BLaER1 treated with 17β-estradiol and CSF1 and Interleukin-3, amounts not matched to agents 10 nM and 100 nM (cell line): ENCODE results near the gene CFAP251.
"Not testable (repeated sequence)": the region's sequence is repeated elsewhere in the genome, so short reads cannot be mapped to it uniquely, and the experiment has no call there.

ENCODE experiments used
- H3K27ac ChIP-seq, 11 experiments: shearing (Covaris generic); formaldehyde crosslinking; 2 replicates each; pipeline ENCODE4 v1.8.1; 2022
- H3K27me3 ChIP-seq, 11 experiments: shearing (Covaris generic); formaldehyde crosslinking; 2 replicates each; pipeline ENCODE4 v1.8.1; 2022
- H3K36me3 ChIP-seq, 11 experiments: shearing (Covaris generic); formaldehyde crosslinking; 2 replicates each; pipeline ENCODE4 v1.8.1; 2022
- H3K4me1 ChIP-seq, 10 experiments: shearing (Covaris generic); formaldehyde crosslinking; 2 replicates each; pipeline ENCODE4 v1.8.1; 2022
- H3K4me2 ChIP-seq, 11 experiments: shearing (Covaris generic); formaldehyde crosslinking; 2 replicates each; pipeline ENCODE4 v1.8.1; 2022
- H3K4me3 ChIP-seq, 10 experiments: shearing (Covaris generic); formaldehyde crosslinking; 2 replicates each; pipeline ENCODE4 v1.8.1; 2022
- H3K9ac ChIP-seq, 11 experiments: shearing (Covaris generic); formaldehyde crosslinking; 2 replicates each; pipeline ENCODE4 v1.8.1; 2022
- H3K9me3 ChIP-seq, 11 experiments: shearing (Covaris generic); formaldehyde crosslinking; replicated peaks in 1 of 11; 2 replicates each; pipeline ENCODE4 v1.8.1; 2022
- H4K20me1 ChIP-seq, 11 experiments: shearing (Covaris generic); formaldehyde crosslinking; 2 replicates each; pipeline ENCODE4 v1.8.1; 2022
- Cebpa-rat ChIP-seq, 11 experiments: shearing (Covaris generic); IDR thresholded peaks; 2 replicates each; pipeline ENCODE4 v1.8.1; 2022

The CFAP251 gene

DNA sequence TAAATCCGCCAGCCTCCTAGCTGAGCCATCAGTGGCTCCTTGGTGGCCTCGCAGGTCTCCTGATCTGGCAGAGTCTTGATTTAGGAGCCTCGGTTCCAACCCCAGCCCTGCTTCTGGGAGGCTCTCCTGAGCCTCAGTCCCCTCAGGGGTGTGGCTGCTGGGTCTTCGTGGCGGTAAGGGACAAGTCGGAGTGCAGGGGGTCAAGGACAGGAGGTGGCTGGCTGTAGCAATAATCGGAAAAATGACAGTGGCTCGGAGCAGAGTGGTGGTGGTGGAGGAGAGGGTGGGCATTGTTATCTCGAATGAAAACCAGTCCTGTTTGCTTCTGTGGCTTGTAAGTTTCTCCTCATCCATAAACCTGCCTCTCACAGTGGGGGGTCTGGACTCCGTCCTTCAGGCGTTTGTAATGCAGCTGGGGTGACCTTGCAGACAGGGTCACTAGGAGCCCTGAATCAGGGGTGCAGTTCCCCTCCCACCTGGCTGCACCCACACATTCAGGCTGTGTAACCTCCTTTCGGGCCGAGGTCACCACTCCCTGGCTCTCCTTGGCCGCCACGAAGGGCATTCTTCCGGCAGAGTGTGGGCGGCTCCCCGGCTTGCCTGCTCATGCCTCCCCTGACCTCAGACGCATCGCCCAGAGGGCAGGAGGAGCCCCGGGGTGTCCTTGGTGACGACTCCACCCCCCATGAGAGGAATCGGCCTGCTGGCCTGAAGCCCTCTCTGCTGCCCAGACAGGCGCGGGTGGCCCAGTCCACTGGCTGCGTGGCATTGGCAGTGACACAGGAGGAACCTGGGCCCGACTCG, 111.4 kb downstream of the CFAP251 start:
- peak overlapping the region; percentile 12 to 67 (median 53); a peak in 20 of 22 replicates for H3K9ac ChIP-seq
- peak overlapping the region in 3 of 10 experiments; percentile 9 to 27 (median 23); a peak in 5 of 20 replicates for H3K4me3 ChIP-seq
- H3K9me3 ChIP-seq: no peaks in the 10 kb centered on the region
- H3K27me3 ChIP-seq: peaks cover 0 to 9% (median 0%) of the 10 kb centered on the region in 11 experiments; a peak in 1 of 22 replicates
- peak overlapping the region in 9 of 11 experiments; percentile 32 to 97 (median 65); a peak in 19 of 22 replicates for H3K27ac ChIP-seq
- H4K20me1 ChIP-seq: peaks cover 11 to 98% (median 92%) of the 10 kb centered on the region in 11 experiments; a peak in 20 of 22 replicates
- peak overlapping the region; percentile 56 to 99 (median 97) for H3K4me2 ChIP-seq
- peaks cover 0 to 52% (median 30%) of the 10 kb centered on the region in 11 experiments; a peak in 16 of 22 replicates for H3K36me3 ChIP-seq
- peaks cover 39 to 86% (median 76%) of the 10 kb centered on the region in 10 experiments for H3K4me1 ChIP-seq
- TF ChIP-seq Cebpa-rat (IDR thresholded peaks at IDR 0.05): no peak

DNA sequence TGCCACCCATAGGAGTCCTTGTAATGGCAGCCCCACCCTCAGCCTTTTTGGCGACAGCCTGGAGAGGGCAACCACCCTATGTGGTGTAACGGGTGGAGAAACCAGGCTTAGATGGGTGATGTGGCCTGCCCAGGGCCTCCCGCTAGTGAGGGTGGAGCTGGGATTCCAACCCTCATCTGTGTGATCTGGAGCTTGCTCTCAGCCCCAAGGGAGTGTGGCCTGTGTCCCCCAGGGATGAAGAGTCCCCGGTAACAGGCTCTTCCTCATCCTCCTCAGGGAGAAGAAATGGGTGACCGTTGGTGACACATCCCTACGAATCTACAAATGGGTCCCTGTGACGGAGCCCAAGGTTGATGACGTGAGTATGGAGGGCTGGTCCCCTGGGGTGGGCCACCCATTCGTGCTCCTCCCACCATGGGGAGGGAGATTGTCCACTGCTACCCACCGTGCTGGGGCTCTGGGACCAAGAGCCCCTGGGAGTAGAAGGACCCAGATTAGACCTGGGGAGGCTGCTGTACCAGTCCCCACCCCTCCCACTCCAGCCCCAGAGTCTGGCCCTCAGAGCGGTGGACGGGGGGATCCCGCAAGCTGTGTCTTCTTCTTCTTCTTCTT, 112.1 kb downstream of the CFAP251 start:
- H3K4me2 ChIP-seq: peak overlapping the region; percentile 56 to 99 (median 97)
- peak overlapping the region in 9 of 11 experiments; percentile 45 to 67 (median 57); a peak in 14 of 22 replicates for H3K9ac ChIP-seq
- H3K27me3 ChIP-seq: peaks cover 0 to 9% (median 0%) of the 10 kb centered on the region in 11 experiments; a peak in 1 of 22 replicates
- H3K4me1 ChIP-seq: peaks cover 39 to 86% (median 71%) of the 10 kb centered on the region in 10 experiments
- peaks cover 11 to 99% (median 93%) of the 10 kb centered on the region in 11 experiments; a peak in 20 of 22 replicates for H4K20me1 ChIP-seq
- no peaks in the 10 kb centered on the region for H3K9me3 ChIP-seq
- H3K4me3 ChIP-seq: peak overlapping the region in 2 of 10 experiments; percentile 23 to 27; a peak in 3 of 20 replicates
- H3K36me3 ChIP-seq: peaks cover 0 to 53% (median 37%) of the 10 kb centered on the region in 11 experiments; a peak in 21 of 22 replicates
- H3K27ac ChIP-seq: peak overlapping the region in 9 of 11 experiments; percentile 32 to 97 (median 65); a peak in 18 of 22 replicates
- no peak for TF ChIP-seq Cebpa-rat (IDR thresholded peaks at IDR 0.05)

DNA sequence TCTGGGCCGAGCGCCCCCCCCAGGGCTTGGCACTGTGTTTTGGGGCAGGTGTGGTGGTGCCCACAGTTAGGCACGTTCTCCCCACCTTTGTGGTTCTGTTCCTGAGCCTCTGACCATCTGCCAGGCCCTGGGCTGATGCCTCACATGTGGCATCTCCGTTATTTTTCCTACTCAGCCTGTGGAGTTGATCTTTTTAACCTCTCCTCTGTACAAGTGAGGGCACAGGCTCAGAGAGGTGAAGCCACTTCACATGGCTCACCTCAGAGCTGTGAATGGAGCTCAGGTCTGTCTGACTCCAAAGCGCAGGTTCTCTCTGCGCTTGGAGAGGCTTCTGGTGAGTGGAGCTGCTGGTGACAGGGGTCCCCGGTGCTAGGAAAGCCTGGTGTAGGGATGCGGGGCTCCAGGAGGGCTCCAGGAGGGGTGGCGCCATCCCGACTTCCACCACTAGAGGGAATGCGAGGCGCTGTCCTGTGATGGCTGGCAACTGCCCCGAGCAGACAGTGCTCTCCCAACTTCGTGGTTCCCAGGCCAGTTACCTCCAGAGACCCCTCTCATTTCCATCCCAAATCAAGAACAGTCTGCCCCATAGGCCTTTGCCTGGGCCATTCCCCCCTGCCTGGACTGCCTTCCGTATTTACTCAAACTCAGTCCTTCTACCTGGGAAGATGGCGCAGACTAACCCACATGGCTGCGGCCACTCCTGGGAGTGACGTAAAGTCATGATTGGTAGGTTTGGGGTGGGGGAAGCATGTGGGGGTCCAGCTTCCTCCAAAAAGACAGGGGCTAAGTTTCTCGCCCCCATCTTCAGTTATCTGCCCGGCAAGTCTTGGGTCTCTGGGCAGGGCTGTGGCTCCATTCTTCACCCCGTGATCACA, 113.2 kb downstream of the CFAP251 start:
- Histone ChIP-seq H3K27me3 (peaks cover 0 to 9% (median 0%) of the 10 kb centered on the region in 11 experiments; a peak in 1 of 22 replicates), H3K9me3 (no peaks in the 10 kb centered on the region), H3K4me2 (peak overlapping the region in 9 of 11 experiments; percentile 78 to 99 (median 97); a peak in 15 of 22 replicates), H3K36me3 (peaks cover 4 to 62% (median 48%) of the 10 kb centered on the region in 11 experiments; a peak in 21 of 22 replicates), H4K20me1 (peaks cover 11 to 98% (median 89%) of the 10 kb centered on the region in 11 experiments; a peak in 20 of 22 replicates), H3K9ac (peak overlapping the region in 2 of 11 experiments; percentile 21 to 62; a peak in 2 of 22 replicates), H3K27ac (peak overlapping the region in 6 of 11 experiments; percentile 7 to 97 (median 92); a peak in 9 of 22 replicates), H3K4me1 (peaks cover 39 to 81% (median 60%) of the 10 kb centered on the region in 10 experiments), H3K4me3 (no peak overlapping the region)
- TF ChIP-seq Cebpa-rat (IDR thresholded peaks at IDR 0.05): no peak

DNA sequence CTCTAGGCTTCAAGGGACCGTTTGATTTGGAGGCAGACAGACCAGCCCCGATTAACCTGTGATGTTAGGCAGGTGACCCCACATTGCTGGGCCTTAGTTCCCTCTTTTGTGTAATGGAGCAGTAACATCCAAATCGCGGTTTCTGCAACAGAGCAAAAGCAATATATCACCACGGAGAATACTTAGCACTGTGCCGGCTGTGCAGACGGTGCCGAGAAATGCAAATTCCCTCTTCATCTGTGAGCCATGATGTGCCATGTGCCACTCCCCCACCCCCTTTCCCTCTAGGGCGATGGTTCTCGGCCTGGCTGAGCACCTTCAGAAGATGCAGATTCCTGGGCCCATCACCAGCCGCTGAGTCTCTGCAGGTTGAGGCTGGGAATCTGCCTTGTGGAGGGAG, 114.2 kb downstream of the CFAP251 start:
- Histone ChIP-seq H3K27me3 (peaks cover 0 to 9% (median 0%) of the 10 kb centered on the region in 11 experiments; a peak in 1 of 22 replicates), H4K20me1 (peaks cover 11 to 97% (median 79%) of the 10 kb centered on the region in 11 experiments; a peak in 20 of 22 replicates), H3K36me3 (peaks cover 4 to 68% (median 58%) of the 10 kb centered on the region in 11 experiments; a peak in 21 of 22 replicates), H3K9ac (no peak overlapping the region), H3K9me3 (no peaks in the 10 kb centered on the region), H3K4me3 (no peak overlapping the region), H3K27ac (peak overlapping the region in 1 of 11 experiments; percentile 3; a peak in 1 of 22 replicates), H3K4me1 (peaks cover 35 to 71% (median 50%) of the 10 kb centered on the region in 10 experiments), H3K4me2 (no peak overlapping the region)
- no peak for TF ChIP-seq Cebpa-rat (IDR thresholded peaks at IDR 0.05)

DNA sequence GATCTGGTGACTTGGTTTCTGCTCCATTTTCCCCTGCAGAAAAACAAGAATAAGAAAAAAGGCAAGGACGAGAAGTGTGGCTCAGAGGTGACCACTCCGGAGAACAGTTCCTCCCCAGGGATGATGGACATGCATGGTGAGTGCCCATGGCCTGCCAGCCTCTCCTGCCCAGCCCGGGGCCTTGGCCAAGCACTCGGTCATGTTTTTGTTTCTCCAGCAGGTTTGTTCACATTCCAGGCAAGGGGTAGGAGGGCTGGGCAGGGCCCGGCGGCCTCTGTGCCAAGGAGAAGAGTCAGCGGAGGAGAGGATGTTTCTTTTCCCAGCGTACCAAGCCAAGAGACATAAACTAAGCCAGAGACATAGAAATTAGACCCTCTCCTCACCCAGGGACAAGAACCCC, 116.9 kb downstream of the CFAP251 start:
- Histone ChIP-seq H3K4me3 (no peak overlapping the region), H3K9me3 (no peaks in the 10 kb centered on the region), H3K9ac (no peak overlapping the region; a peak in 1 of 22 replicates), H3K36me3 (peaks cover 4 to 96% (median 84%) of the 10 kb centered on the region in 11 experiments; a peak in 21 of 22 replicates), H3K4me1 (peaks cover 8 to 61% (median 30%) of the 10 kb centered on the region in 10 experiments), H4K20me1 (peaks cover 0 to 93% (median 65%) of the 10 kb centered on the region in 11 experiments; a peak in 19 of 22 replicates), H3K27ac (peak overlapping the region in 1 of 11 experiments; percentile 18; a peak in 1 of 22 replicates), H3K4me2 (peak overlapping the region in 3 of 11 experiments; percentile 25 to 53 (median 31); a peak in 4 of 22 replicates), H3K27me3 (no peaks in the 10 kb centered on the region)
- no peak for TF ChIP-seq Cebpa-rat (IDR thresholded peaks at IDR 0.05)

DNA sequence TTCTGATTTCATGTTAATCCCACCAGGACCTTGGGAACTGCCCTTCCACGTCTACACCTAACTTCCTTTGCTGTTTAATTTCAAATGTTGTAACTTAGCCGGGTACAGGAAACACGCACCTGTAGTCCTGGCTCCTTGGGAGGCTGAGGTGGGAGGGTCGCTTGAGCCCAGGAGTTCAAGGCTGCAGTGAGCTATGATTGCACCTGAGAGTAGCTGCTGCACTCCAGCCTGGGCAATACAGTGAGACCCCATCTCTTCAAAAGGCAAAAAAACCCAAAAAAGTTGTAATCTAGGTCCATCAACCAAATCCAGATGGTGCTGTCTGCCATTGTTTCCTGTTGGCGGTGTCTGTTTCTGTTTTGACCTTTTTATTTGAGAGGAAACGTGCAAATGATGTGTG, 117.8 kb downstream of the CFAP251 start:
- no peak overlapping the region for H3K27ac ChIP-seq
- TF ChIP-seq Cebpa-rat (IDR thresholded peaks at IDR 0.05): no peak
- H3K27me3 ChIP-seq: no peaks in the 10 kb centered on the region
- peaks cover 7 to 61% (median 30%) of the 10 kb centered on the region in 10 experiments; a peak in 18 of 20 replicates for H3K4me1 ChIP-seq
- H3K4me3 ChIP-seq: no peak overlapping the region
- peaks cover 4 to 98% (median 87%) of the 10 kb centered on the region in 11 experiments; a peak in 21 of 22 replicates for H3K36me3 ChIP-seq
- no peaks in the 10 kb centered on the region for H3K9me3 ChIP-seq
- H3K9ac ChIP-seq: no peak overlapping the region
- no peak overlapping the region for H3K4me2 ChIP-seq
- H4K20me1 ChIP-seq: peaks cover 0 to 93% (median 60%) of the 10 kb centered on the region in 11 experiments; a peak in 17 of 22 replicates

DNA sequence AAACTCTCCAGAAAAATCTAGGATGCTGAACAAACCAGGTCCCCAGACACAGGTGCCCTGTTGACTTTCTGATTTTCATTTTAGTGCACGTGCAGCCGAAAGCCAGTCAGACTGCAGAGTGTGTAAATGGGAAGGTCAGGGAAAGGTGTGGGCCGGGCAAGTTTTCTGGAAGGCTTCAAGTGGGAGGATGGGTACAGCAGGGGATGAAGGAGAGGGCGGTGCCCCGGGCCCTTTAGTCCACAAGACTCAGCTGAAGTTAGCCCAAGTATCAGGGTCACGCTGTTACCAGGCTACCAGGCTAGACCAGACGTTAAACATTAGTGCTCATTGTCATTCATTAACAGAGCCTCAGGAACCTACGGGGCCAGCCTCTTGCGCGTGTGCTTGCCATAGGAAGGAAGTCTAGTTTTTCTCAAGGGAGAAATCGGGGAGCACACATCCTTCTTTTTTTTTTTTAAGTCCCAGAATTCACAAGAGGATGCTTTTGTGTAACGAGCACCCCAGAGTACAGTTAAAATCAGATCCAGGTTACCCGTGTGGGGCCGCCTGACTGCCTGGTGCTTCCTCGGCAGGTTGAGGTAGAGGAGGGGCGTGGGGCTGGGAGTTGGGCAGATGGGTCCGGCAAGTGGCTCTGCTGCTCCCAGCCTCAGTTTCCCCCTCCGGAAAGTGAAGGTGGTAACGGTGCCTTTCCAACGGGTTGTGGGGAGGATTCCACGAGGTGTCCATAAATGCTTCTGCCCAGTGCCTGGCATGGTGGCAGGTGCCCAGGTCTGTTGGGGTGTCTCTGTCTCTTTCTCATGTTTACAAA, 122.4 kb downstream of the CFAP251 start:
- no peak for TF ChIP-seq Cebpa-rat (IDR thresholded peaks at IDR 0.05)
- no peaks in the 10 kb centered on the region for H3K9me3 ChIP-seq
- H3K4me2 ChIP-seq: peak overlapping the region; percentile 14 to 74 (median 60); a peak in 20 of 22 replicates
- peak overlapping the region in 4 of 11 experiments; percentile 24 to 55 (median 34); a peak in 6 of 22 replicates for H3K27ac ChIP-seq
- no peaks in the 10 kb centered on the region for H3K27me3 ChIP-seq
- no peak overlapping the region for H3K4me3 ChIP-seq
- H3K4me1 ChIP-seq: peaks cover 7 to 36% (median 17%) of the 10 kb centered on the region in 10 experiments; a peak in 18 of 20 replicates
- H4K20me1 ChIP-seq: peaks cover 0 to 73% (median 18%) of the 10 kb centered on the region in 11 experiments; a peak in 13 of 22 replicates
- H3K9ac ChIP-seq: peak overlapping the region in 5 of 11 experiments; percentile 17 to 52 (median 45); a peak in 9 of 22 replicates
- H3K36me3 ChIP-seq: peaks cover 14 to 99% (median 94%) of the 10 kb centered on the region in 11 experiments

DNA sequence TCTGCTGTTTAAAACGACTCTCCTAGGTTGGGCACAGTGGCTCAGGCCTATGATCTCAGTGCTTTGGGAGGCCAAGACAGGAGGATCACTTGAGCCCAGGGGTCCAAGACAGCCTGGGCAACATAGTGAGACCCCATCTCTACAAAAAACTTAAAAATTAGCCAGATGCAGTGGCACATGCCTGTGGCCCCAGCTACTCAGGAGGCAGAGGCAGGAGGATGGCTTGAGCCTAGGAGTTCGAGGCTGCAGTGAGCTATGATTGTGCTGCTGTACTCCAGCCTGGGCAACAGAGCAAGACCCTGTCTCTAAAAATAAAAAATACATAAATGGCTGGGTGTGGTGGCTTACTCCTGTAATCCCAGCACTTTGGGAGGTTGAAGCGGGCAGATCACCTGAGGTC, 123.1 kb downstream of the CFAP251 start:
- peak overlapping the region in 2 of 11 experiments; percentile 60 to 71; a peak in 4 of 22 replicates for H3K4me2 ChIP-seq
- not testable (repeated sequence) for H3K27me3 ChIP-seq, H3K9me3 ChIP-seq, H3K4me3 ChIP-seq
- peak overlapping the region in 4 of 11 experiments; percentile 24 to 55 (median 34); a peak in 4 of 22 replicates for H3K27ac ChIP-seq
- peak overlapping the region in 1 of 11 experiments; percentile 31; a peak in 1 of 22 replicates for H3K9ac ChIP-seq
- H3K4me1 ChIP-seq: peaks cover 7 to 32% (median 17%) of the 10 kb centered on the region in 10 experiments; a peak in 18 of 20 replicates
- H4K20me1 ChIP-seq: peaks cover 0 to 75% (median 11%) of the 10 kb centered on the region in 11 experiments; a peak in 14 of 22 replicates
- peaks cover 10 to 99% (median 94%) of the 10 kb centered on the region in 11 experiments; a peak in 21 of 22 replicates for H3K36me3 ChIP-seq
